ENCODE measurements around the gene HIVEP3. TPM values are rescaled to one million over a fixed set of nuclear protein-coding genes. Genes with fewer than 3 reads are reported as not detected.

The HIVEP3 gene
- total and polyA plus RNA-seq, 2 of the 13 experiments (the other 11 are each of a cell fraction or from before 2014, with no cell fraction given), result 0.05 TPM; not detected in 1

- in situ Hi-C loops (cut with HindIII; ENCODE audit: extremely low pct_ligation_motif_present, low pct_unique_long_range_greater_than_20kb) (no loop called here), intact Hi-C loops (cut with micrococcal nuclease; ENCODE audit: unreplicated experiment) (no loop called here)
- TF ChIP-seq POLR2AphosphoS5 (IDR thresholded peaks at IDR 0.05; ENCODE audit: low read depth, low read length), result no peak
- TF ChIP-seq AGO2 (optimal IDR thresholded peaks at IDR 0.05; ENCODE audit: low read depth, low read length), result no peak
- TF ChIP-seq ZNF44 (CRISPR knock-in tag; IDR thresholded peaks at IDR 0.05), result no peak
- FAIRE-seq, result no peak
- Histone ChIP-seq H3K4me1 (ENCODE audit: insufficient read depth, low read length) (no peaks in the 10 kb centered on the region), H3K79me2 (ENCODE audit: insufficient read depth, low read length) (no peaks in the 10 kb centered on the region), H3K4me2 (ENCODE audit: low read depth, low read length) (no peak overlapping the region), H2AFZ (ENCODE audit: low read length) (no peak overlapping the region), H3K9ac (ENCODE audit: insufficient read depth, low read depth, low read length) (no peak overlapping the region), H3K4me3 (replicated peaks in 1 of 3; ENCODE audit: insufficient read depth in 1 of 3, low read depth in 2 of 3, low read length in 3 of 3) (no peak overlapping the region), H3K27ac (ENCODE audit: extremely low read length, insufficient read depth, low read length) (no peak overlapping the region), H3K27me3 (ENCODE audit: control insufficient read depth in 1 of 2, insufficient read depth in 2 of 2, low read length in 2 of 2) (no peaks in the 10 kb centered on the region), H3K36me3 (replicated peaks in 1 of 2; ENCODE audit: control insufficient read depth in 1 of 2, insufficient read depth in 2 of 2, low read length in 2 of 2) (no peaks in the 10 kb centered on the region), H4K20me1 (ENCODE audit: insufficient read depth, low read length) (no peaks in the 10 kb centered on the region), H3K9me3 (ENCODE audit: low read length) (no peaks in the 10 kb centered on the region)
- POLR2A ChIA-PET, result no interaction called here
- no TSS peak for BruUV-seq (replicated peaks)
- DNase-seq (ENCODE audit: low spot score), result no peak
- WGBS (ENCODE audit: low lambda C conversion rate), result 66% methylated on average over 9 of the region's 9 CpGs
- CTCF ChIA-PET (ENCODE audit: low intra/inter-chr PET ratio, low total read pairs), result no interaction called here
- ATAC-seq, result no peak
These were observed 166.1 kb downstream of the HIVEP3 start for GRCh38 chr1:41752514-41753170.

GRCh38 chr1:41751804-41752513 lies 166.8 kb downstream of the HIVEP3 start:
- ChIA-PET POLR2A (no interaction called here), CTCF (ENCODE audit: low intra/inter-chr PET ratio, low total read pairs) (no interaction called here)
- H3K4me2 ChIP-seq (ENCODE audit: low read depth, low read length), result no peak overlapping the region
- H3K36me3 ChIP-seq (replicated peaks in 1 of 2; ENCODE audit: control insufficient read depth in 1 of 2, insufficient read depth in 2 of 2, low read length in 2 of 2), result no peaks in the 10 kb centered on the region
- H3K27ac ChIP-seq (ENCODE audit: extremely low read length, insufficient read depth, low read length), result no peak overlapping the region
- in situ Hi-C loops (cut with HindIII; ENCODE audit: extremely low pct_ligation_motif_present, low pct_unique_long_range_greater_than_20kb), result no loop called here
- ATAC-seq (no peak), FAIRE-seq (no peak), DNase-seq (ENCODE audit: low spot score) (no peak)
- H3K4me3 ChIP-seq (replicated peaks in 1 of 3; ENCODE audit: insufficient read depth in 1 of 3, low read depth in 2 of 3, low read length in 3 of 3), result no peak overlapping the region
- H3K9me3 ChIP-seq (ENCODE audit: low read length), result no peaks in the 10 kb centered on the region
- no peak overlapping the region for H3K9ac ChIP-seq (ENCODE audit: insufficient read depth, low read depth, low read length)
- intact Hi-C loops (cut with micrococcal nuclease; ENCODE audit: unreplicated experiment), result no loop called here
- no peaks in the 10 kb centered on the region for H4K20me1 ChIP-seq (ENCODE audit: insufficient read depth, low read length)
- TF ChIP-seq NAIF1 (CRISPR knock-in tag; IDR thresholded peaks at IDR 0.05; ENCODE audit: borderline replicate concordance) (no peak), AGO1 (IDR thresholded peaks at IDR 0.05; ENCODE audit: low read depth, low read length, poor library complexity, severe bottlenecking) (no peak), FOXC1 (CRISPR knock-in tag; IDR thresholded peaks at IDR 0.05; ENCODE audit: borderline replicate concordance) (no peak), ZNF678 (CRISPR knock-in tag; IDR thresholded peaks at IDR 0.05) (no peak), POLR2A (IDR thresholded peaks at IDR 0.05; ENCODE audit: insufficient read depth in 1 of 2, low read depth in 2 of 2, low read length in 2 of 2) (no peak), RXRA (CRISPR knock-in tag; IDR thresholded peaks at IDR 0.05) (no peak), ZBTB25 (CRISPR knock-in tag; IDR thresholded peaks at IDR 0.05) (no peak)
- H3K27me3 ChIP-seq (ENCODE audit: control insufficient read depth in 1 of 2, insufficient read depth in 2 of 2, low read length in 2 of 2), result no peaks in the 10 kb centered on the region
- H2AFZ ChIP-seq (ENCODE audit: low read length), result no peak overlapping the region
- no TSS peak for BruUV-seq (replicated peaks)
- no peaks in the 10 kb centered on the region for H3K4me1 ChIP-seq (ENCODE audit: insufficient read depth, low read length)
- 29% methylated on average over 4 of the region's 9 CpGs for WGBS (ENCODE audit: low lambda C conversion rate)
- no peaks in the 10 kb centered on the region for H3K79me2 ChIP-seq (ENCODE audit: insufficient read depth, low read length)

All from HepG2 (cell line).